WERI-Rb-1 (cell line): ENCODE results near the gene OPN3.

Experiments
- DNase-seq: peaks from one replicate; pipeline ENCODE4 v3.0.0-alpha.2; 2020
- H3K27ac ChIP-seq: fragments of 250-450 bp; sonication (Bioruptor Pico); 2 replicates; pipeline ENCODE4 v1.5.1; 2020; ENCODE audit warnings: mild to moderate bottlenecking, moderate library complexity
- H3K27me3 ChIP-seq: fragments of 250-450 bp; sonication (Bioruptor Pico); 2 replicates; pipeline ENCODE4 v1.5.1; 2021; ENCODE audit warnings: mild to moderate bottlenecking, low read depth, moderate library complexity; ENCODE audit not compliant: insufficient read depth, severe bottlenecking
- H3K36me3 ChIP-seq: fragments of 250-450 bp; sonication (Bioruptor Pico); 2 replicates; pipeline ENCODE4 v1.5.1; 2020; ENCODE audit warnings: mild to moderate bottlenecking, moderate library complexity
- H3K4me3 ChIP-seq: 2 replicates; pipeline ENCODE4 v1.5.1; 2011; ENCODE audit warnings: low read depth, mild to moderate bottlenecking, control low read depth, low read length
- H3K9me3 ChIP-seq: fragments of 250-450 bp; sonication (Bioruptor Pico); 2 replicates; pipeline ENCODE4 v1.5.1; 2021; ENCODE audit warnings: mild to moderate bottlenecking, moderate library complexity; ENCODE audit not compliant: severe bottlenecking
- TF ChIP-seq, protein P1 (sequence below): IDR thresholded peaks from 2 replicates; pipeline ENCODE4 v1.5.1; 2011; ENCODE audit warnings: low read depth, mild to moderate bottlenecking, control low read depth, inconsistent platforms, low read length

Gene OPN3

DNA sequence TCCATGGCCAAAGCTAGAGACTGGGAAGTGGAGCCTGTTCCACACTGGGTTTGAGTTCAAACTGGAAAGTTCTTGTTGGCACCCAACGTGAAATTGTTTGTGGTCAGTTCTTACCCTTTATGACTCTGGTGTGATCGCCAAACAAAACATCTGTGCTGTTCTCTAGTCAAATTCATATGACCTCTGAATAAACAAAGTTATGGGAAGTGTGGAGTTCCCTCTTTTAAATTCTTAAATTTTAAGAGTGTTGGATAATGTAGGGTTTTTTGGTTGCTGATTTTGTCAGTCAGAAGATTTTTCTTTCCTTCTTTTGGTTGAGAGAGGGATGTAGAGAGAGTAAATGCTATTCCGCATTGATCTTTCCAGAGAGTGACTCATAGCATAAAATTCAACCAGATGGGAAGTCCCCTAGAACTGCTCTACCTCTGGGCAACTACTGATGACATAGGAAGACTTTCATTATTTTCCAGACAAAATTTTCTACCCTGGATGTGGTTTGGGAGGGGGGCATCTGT lies 36.4 kb downstream of the OPN3 start:
- Histone ChIP-seq H3K36me3 (no peaks in the 10 kb centered on the region), H3K4me3 (no peak overlapping the region), H3K27me3 (peaks cover 4% of the 10 kb centered on the region), H3K27ac (no peak overlapping the region), H3K9me3 (no peaks in the 10 kb centered on the region)
- DNase-seq, result no peak
- TF ChIP-seq, protein P1, sequence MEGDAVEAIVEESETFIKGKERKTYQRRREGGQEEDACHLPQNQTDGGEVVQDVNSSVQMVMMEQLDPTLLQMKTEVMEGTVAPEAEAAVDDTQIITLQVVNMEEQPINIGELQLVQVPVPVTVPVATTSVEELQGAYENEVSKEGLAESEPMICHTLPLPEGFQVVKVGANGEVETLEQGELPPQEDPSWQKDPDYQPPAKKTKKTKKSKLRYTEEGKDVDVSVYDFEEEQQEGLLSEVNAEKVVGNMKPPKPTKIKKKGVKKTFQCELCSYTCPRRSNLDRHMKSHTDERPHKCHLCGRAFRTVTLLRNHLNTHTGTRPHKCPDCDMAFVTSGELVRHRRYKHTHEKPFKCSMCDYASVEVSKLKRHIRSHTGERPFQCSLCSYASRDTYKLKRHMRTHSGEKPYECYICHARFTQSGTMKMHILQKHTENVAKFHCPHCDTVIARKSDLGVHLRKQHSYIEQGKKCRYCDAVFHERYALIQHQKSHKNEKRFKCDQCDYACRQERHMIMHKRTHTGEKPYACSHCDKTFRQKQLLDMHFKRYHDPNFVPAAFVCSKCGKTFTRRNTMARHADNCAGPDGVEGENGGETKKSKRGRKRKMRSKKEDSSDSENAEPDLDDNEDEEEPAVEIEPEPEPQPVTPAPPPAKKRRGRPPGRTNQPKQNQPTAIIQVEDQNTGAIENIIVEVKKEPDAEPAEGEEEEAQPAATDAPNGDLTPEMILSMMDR, result no peak

DNA sequence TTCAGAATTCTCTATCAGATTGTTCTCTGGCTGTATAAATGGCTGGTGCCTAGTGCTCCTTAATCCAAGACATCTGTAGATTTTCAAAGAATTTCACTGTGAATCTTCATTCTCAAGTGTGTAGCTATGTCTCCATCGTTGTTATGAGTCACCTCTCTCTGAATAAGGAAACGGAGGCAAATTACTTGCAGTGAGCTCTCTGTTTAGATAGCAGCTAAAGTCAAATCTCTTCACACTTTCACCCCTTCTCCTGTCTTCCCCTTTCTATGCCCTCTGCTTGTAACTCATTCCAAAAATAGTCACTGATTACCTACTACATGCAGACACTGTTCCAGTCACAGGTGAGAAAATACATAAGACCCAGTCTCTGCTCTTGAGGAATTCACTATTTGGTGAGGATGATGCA lies 39.7 kb downstream of the OPN3 start:
- TF ChIP-seq, protein P1, result no peak
- no peak overlapping the region for H3K27ac ChIP-seq
- no peaks in the 10 kb centered on the region for H3K9me3 ChIP-seq
- no peaks in the 10 kb centered on the region for H3K36me3 ChIP-seq
- H3K27me3 ChIP-seq, result peaks cover 4% of the 10 kb centered on the region
- DNase-seq, result no peak
- no peak overlapping the region for H3K4me3 ChIP-seq

DNA sequence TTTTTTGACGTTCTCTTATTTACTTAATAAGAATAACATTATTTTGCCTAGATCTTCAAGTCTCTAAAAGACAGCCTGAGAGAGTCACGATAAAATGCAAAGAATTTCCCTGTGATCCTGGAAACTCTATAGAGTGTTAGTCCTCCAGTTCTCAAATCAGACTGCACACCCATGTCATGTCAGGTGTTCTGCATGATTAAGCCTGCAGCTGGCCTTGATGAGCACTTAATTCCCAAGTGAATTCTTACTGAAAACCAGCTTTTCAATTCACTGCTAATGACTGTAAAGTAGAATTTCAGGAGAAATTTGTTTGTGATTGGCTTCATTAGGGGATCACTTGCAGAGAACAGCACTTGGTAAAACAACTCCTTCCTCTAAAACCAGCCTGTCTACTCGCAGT lies 41.9 kb downstream of the OPN3 start:
- Histone ChIP-seq H3K9me3 (no peaks in the 10 kb centered on the region), H3K27me3 (peaks cover 4% of the 10 kb centered on the region), H3K36me3 (no peaks in the 10 kb centered on the region), H3K4me3 (no peak overlapping the region), H3K27ac (no peak overlapping the region)
- TF ChIP-seq, protein P1, result no peak
- DNase-seq, result no peak

DNA sequence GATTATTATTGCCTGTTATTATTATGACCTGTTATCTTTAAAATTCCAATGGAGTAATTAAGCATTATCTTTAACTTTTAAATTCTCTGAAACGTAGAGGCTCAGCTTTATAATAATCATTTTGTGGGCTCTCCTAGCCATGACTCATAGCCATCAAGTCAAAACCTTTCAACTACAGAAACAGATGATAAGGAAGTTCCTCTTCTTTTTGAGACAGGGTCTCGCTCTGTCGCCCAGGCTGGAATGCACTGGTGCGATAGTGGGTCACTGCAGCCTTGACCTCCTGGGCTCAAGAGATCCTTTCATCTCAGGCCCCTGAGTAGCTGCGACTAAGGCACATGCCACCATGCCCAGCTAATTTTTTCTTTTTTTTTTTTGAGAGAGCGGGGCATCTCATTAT lies 43.5 kb downstream of the OPN3 start:
- H3K27ac ChIP-seq, result no peak overlapping the region
- no peaks in the 10 kb centered on the region for H3K9me3 ChIP-seq
- H3K36me3 ChIP-seq, result no peaks in the 10 kb centered on the region
- DNase-seq, result no peak
- TF ChIP-seq, protein P1, result no peak
- H3K4me3 ChIP-seq, result no peak overlapping the region
- H3K27me3 ChIP-seq, result peaks cover 4% of the 10 kb centered on the region

DNA sequence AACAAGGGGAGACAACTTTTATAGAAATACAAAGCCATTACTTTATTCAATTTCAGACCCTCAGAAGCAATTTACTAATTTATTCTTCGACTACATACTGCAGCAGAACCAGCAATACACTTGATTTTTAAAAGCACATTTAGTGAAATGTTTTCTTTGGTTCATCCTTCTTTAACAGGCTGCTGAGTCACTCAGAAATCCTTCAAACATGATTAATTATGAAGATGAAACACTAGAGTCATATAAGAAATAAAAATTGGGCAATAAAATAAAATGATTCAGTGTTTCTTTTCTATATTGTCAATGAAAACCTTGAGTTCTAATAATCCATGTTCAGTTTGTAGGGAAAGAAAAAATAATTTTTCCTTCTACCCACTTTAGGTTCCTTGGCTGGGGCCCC lies 47.0 kb downstream of the OPN3 start:
- Histone ChIP-seq H3K27me3 (no peaks in the 10 kb centered on the region), H3K9me3 (no peaks in the 10 kb centered on the region), H3K27ac (no peak overlapping the region), H3K4me3 (no peak overlapping the region), H3K36me3 (no peaks in the 10 kb centered on the region)
- DNase-seq, result no peak
- TF ChIP-seq, protein P1, result no peak

DNA sequence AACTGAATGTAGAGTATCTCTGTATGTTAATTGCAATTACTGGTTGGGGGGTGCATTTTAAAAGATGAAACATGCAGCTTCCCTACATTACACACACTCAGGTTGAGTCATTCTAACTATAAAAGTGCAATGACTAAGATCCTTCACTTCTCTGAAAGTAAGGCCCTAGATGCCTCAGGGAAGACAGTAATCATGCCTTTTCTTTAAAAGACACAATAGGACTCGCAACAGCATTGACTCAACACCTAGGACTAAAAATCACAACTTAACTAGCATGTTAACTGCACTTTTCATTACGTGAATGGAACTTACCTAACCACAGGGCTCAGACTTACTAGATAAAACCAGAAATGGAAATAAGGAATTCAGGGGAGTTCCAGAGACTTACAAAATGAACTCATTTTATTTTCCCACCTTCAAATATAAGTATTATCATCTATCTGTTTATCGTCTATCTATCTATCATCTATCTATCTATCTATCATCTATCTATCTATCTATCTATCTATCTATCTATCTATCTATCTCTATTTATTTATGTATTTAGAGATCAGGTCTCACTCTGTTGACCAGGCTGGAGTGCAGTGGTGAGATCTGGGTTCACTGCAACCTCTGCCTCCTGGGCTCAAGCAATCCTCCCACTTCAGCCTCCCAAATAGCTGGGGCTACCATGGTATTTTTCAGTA lies 47.8 kb downstream of the OPN3 start:
- DNase-seq, result no peak
- Histone ChIP-seq H3K9me3 (no peaks in the 10 kb centered on the region), H3K27me3 (no peaks in the 10 kb centered on the region), H3K36me3 (no peaks in the 10 kb centered on the region), H3K4me3 (no peak overlapping the region), H3K27ac (no peak overlapping the region)
- TF ChIP-seq, protein P1, result no peak
